ENCODE data around the gene GALR3.

Gene GALR3

GRCh38 chr22:37802310-37803194 is 20.6 kb upstream of the GALR3 start:
- DNase-seq (ENCODE audit: low read depth in 2 of 2, low spot score in 1 of 2): no peak

- no peak for DNase-seq (ENCODE audit: low read depth in 2 of 2, low spot score in 1 of 2)
These were observed 20.0 kb upstream of the GALR3 start for GRCh38 chr22:37803195-37803638.

DNA sequence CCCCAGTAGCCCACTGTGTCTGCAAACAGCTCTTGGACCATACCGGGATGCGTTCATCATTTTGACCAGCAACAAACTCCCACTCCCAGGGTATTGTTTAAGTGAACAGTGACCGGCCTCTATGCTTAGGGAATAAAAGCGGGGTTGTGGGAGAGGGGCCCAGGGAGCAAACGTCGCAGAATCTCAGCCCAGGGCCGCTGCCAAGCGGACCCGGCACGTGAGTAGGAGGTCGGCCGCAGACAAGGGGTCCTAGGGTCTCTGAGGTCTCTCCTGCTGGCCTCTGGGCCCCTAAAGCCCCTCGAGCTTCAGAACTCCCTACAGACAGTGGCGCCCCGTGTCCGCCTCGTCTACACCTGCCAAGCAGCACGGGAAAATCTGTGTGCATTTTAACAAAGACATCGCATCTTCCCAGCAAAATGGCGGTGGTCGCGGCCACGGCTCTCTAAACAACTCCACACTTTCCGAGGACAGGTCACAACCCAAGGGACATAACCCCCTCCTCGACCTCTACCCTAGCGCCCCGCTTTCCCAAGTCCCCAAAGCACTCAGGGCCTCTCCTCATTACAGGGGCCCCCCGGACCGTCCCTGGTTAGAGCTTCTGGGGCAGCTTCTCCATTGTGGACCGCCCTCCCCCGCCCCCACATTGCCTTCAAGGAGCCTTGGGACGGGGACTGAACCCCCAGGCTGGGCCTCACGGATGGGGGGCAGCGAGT is 19.4 kb upstream of the GALR3 start:
- DNase-seq (ENCODE audit: low read depth in 2 of 2, low spot score in 1 of 2): no peak

DNA sequence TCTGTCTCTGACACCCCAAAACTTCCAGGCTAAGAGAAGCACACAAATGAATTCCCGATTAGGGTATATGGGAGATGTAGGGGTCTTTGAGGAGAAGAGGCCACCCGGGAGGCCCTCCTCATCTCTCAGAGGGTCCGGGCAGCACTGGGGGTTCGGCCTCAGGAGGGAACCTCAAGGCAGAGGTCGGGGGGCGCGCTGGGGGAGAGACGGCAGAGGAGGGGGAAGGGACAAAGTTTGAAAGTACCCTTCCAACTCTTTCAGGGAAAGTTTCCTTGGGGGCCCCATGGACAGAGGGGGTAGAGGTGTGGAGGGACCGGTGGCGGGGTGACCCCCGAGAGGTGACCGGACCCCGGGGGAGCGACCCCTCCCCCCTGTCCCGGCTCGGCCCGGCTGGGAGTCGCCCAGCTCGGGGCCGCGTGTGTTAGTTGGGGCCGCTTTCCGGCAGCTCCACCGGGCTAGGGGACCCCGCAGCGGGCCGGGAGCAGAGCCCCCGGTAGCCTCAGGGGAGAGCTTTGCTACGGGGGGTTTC is 18.8 kb upstream of the GALR3 start:
- no peak for DNase-seq (ENCODE audit: low read depth in 2 of 2, low spot score in 1 of 2)

GRCh38 chr22:37804881-37805809 is 18.0 kb upstream of the GALR3 start:
- DNase-seq (ENCODE audit: low read depth in 2 of 2, low spot score in 1 of 2): peak in 1 of 2 donors; percentile 22

DNA sequence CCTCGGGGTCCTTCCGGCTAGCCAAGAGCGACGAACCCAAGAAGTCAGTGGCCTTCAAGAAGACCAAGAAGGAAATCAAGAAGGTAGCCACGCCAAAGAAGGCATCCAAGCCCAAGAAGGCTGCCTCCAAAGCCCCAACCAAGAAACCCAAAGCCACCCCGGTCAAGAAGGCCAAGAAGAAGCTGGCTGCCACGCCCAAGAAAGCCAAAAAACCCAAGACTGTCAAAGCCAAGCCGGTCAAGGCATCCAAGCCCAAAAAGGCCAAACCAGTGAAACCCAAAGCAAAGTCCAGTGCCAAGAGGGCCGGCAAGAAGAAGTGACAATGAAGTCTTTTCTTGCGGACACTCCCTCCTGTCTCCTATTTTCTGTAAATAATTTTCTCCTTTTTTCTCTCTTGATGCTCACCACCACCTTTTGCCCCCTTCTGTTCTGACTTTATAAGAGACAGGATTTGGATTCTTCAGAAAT is 17.3 kb upstream of the GALR3 start:
- DNase-seq (ENCODE audit: low read depth in 2 of 2, low spot score in 1 of 2): no peak

DNA sequence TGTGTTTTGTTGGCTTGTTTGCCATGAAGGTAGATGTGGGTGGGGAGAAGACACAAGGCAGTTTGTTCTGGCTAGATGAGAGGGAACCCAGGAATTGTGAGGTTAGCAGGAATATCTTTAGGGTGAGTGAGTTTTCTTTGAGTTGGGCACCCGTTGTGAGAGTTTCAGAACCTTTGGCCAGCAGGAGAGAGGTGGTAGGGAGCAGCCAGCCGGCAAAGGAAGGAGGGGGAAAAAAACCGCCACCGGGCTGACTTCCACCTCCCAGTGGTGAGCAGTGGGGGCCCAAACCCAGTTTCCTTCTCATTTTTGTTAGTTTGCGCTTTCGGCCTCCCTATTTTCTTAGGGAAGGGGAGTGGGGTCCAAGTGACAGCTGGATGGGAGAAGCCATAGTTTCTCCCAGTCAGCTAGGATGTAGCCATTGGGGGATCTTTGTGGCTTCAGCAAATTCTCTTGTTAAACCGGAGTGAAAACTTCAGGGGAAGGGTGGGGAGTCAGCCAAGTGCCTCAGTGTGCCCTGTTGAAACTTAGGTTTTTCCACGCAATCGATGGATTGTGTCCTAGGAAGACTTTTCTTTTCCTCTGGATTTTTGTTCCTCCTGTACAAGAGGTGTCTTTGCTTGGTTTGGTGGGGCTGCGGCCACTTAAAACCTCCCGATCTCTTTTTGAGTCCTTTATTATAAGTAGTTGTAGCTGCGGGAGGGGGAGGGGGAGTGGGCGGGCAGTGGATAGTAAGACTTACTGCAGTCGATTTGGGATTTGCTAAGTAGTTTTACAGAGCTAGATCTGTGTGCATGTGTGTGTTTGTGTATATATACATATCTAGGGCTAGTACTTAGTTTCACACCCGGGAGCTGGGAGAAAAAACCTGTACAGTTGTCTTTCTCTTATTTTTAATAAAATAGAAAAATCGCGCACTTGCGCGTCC is 16.5 kb upstream of the GALR3 start:
- DNase-seq (ENCODE audit: low read depth in 2 of 2, low spot score in 1 of 2): no peak

DNA sequence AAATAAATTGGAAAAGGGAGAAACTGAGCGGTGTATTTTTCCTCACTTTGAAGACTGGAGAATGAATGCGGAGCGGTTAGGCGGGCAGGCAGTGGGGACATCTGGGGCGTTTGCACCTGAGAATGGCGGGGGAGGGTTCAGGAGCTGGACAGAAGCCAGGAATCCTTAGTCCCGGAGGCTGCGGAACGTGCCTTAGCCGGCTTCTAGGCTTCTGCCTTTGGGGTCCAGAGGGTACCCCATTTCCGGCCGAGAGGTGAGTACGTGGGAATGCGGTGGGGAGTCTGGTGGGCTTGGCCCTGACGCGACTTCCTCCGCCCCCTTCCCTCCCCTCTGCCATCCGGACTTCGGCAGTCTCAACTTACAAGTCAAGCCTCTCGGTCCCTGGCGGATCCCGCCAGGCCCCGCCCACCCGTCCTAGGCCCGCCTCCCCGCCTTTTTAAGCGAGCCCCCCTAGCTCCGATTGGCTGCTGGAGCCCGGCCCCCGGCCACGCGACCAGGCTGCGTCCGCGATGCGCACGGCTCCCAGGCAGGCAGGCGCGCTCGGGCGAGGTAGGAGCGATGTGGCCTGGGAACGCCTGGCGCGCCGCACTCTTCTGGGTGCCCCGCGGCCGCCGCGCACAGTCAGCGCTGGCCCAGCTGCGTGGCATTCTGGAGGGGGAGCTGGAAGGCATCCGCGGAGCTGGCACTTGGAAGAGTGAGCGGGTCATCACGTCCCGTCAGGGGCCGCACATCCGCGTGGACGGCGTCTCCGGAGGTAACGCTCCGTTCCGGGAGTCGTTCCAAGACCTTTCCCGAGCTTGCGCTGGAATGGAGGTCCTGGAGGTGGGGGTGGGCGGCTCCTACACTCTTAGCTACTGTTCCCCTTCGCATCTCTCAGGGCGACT is 15.5 kb upstream of the GALR3 start, which contains the start of gene GCAT:
Gene GCAT (plus strand): TSS at position 525 of the 884 bp plus-strand sequence. CDS start 34 bp downstream, at position 559.
- DNase-seq (ENCODE audit: low read depth in 2 of 2, low spot score in 1 of 2): peak; percentile 44 to 71

GRCh38 chr22:37808294-37808657 is 14.9 kb upstream of the GALR3 start:
- DNase-seq (ENCODE audit: low read depth in 2 of 2, low spot score in 1 of 2): no peak

DNA sequence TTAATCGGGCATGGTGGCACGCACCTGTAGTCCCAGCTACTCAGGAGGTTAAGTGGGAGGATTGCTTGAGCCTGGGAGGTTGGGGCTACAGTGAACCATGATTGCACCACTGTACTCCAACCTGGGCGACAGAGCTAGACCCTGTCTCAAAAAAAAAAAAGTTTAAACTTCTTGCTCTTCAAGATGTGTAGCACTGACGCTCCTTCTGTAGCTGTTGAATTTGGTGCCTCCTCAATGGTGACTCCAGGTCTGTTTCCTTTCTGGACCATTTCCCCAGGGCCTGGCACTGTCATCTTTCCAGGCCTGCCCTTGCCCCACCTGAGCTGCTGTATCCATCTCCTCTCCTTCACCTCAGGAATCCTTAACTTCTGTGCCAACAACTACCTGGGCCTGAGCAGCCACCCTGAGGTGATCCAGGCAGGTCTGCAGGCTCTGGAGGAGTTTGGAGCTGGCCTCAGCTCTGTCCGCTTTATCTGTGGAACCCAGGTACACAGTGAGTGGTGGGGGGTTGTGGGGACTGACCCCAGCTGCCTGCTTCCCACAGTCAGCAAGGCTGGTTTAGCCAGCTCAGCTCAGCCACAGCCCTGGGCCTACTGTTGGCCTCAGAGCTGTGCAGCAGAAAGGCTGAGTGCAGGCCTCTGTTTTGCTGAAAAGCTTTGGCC is 13.4 kb upstream of the GALR3 start:
- DNase-seq (ENCODE audit: low read depth in 2 of 2, low spot score in 1 of 2): no peak

GRCh38 chr22:37811867-37812266 is 11.3 kb upstream of the GALR3 start:
- DNase-seq (ENCODE audit: low read depth in 2 of 2, low spot score in 1 of 2): no peak

DNA sequence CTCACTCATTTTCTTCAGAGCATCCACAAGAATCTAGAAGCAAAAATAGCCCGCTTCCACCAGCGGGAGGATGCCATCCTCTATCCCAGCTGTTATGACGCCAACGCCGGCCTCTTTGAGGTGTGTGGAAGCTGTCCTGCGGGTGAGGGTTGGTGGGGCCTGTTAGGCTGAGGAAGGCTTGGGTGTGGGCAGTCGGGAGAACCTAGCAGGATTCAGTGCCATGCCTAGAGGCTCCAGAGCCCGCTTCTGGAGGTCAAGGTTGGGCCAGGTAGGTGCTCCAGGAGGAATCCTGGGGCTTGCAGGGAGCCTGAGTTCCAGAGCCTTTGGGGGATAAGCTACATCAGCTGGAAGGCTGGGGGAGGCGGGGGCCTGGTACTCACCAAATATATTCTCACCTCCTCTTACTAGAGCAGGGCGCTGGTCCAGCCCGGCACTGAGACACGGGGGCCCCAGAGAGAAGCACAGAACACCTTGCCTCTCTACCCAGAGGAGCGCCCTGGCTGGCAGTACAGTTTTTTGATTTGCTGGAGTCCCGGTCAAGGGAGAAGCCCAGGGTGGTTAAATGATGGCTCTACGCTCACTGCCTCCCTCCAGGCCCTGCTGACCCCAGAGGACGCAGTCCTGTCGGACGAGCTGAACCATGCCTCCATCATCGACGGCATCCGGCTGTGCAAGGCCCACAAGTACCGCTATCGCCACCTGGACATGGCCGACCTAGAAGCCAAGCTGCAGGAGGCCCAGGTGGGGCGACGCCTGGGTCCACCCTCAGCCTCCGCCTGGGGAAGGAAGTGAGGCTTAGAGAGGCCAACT is 10.1 kb upstream of the GALR3 start:
- DNase-seq (ENCODE audit: low read depth in 2 of 2, low spot score in 1 of 2): no peak

DNA sequence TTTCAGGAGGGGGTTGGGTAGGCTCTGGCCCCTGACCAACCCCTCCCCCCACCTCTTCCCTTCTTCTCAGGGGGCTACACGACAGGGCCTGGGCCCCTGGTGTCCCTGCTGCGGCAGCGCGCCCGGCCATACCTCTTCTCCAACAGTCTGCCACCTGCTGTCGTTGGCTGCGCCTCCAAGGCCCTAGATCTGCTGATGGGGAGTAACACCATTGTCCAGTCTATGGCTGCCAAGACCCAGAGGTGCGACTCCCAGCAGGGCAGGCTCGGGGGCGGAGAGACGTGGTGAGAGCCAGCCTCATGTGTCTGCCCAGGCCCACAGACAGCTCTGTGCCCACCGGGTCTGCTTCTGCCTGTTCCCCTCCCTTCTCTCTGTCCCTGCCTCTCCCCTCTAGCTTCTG is 7.6 kb upstream of the GALR3 start:
- no peak for DNase-seq (ENCODE audit: low read depth in 2 of 2, low spot score in 1 of 2)

GRCh38 chr22:37816543-37817180 is 6.5 kb upstream of the GALR3 start:
- no peak for DNase-seq (ENCODE audit: low read depth in 2 of 2, low spot score in 1 of 2)

- peak; percentile 65 to 71 for DNase-seq (ENCODE audit: low read depth in 2 of 2, low spot score in 1 of 2)
These were observed 5.3 kb upstream of the GALR3 start for GRCh38 chr22:37817705-37818408.

DNA sequence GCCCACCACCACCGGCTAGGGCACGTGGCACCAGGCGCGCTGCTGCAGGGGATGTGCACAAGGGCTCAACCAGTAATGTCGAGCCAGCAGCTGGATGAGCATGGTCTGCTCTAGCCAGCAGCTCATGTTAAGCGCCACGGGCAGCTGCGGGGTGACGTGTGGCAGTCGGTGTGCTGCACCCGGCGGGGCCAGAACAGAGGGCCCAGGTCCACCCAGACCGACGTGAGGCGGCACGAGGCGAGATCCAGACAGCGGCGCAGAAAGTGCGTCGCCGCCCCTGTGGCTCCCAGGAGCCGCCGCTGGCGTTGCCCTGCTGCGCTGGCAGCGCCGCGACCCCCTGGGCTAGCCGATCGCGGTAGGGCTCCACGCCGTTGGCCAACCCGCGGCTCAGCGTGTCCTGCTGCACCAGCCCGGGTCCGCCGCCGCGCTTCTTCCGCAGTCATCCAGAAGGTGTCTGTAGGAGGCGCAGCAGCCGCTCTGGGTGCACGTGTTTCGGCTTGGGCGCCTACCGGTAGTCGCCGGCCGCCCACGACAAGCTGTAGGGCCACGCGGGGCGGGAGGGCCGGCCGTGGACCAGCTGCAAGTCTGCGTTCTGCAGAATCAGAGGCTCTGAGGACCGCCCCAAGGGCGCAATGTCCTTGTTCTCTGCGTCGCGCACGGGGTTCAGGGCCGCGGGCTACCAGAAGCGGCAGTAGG is 4.6 kb upstream of the GALR3 start:
- peak in 1 of 2 donors; percentile 27 for DNase-seq (ENCODE audit: low read depth in 2 of 2, low spot score in 1 of 2)
